Neural progenitor cell (in vitro differentiated cells): ENCODE results near the gene KLF16.

Source experiments
- CTCF ChIP-seq: fragments of 200-600 bp; sonication (generic); IDR thresholded peaks from 2 replicates; pipeline ENCODE4 v1.5.1; 2017; ENCODE audit warnings: antibody characterized with exemption, mild to moderate bottlenecking
- EZH2 ChIP-seq: fragments of 200-600 bp; sonication (generic); IDR thresholded peaks from 2 replicates; pipeline ENCODE4 v1.6.1; 2017; ENCODE audit warnings: antibody characterized with exemption, mild to moderate bottlenecking, moderate library complexity
- EZH2phosphoT487 ChIP-seq: fragments of 200-600 bp; sonication (generic); IDR thresholded peaks from 2 replicates; pipeline ENCODE4 v1.6.1; 2017; ENCODE audit warnings: antibody characterized with exemption

DNA sequence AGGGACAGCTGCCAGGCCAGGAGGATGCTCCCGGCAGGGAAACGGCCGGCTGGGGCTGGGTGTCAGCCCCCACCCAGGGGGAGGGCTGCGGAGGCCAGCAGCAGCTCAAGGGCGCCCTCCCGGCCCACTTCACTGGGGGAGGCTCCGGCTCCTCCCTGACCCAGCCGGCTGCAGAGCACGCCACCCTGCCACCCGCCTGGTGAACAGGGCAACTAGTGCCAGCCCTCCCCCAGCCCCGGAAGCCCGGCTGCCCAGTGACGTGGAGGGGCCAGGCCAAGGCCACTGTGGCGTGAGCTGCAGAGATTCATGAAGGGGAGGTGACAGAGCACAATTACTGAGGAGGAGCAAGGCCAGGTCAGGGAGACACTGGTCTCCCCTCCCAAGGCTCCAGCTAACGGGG lies 29.8 kb downstream of the KLF16 start:
- no peak for TF ChIP-seq CTCF
- TF ChIP-seq EZH2: no peak
- TF ChIP-seq EZH2phosphoT487: no peak
